GM21619 (cell line): ENCODE results near the gene RFC2.
"Not testable (repeated sequence)": the region's sequence is repeated elsewhere in the genome, so short reads cannot be mapped to it uniquely, and the experiment has no call there.

Source experiments
- ATAC-seq: cut with Tn5 transposase; IDR thresholded peaks from one replicate; pipeline ENCODE4 v1.9.1; 2021; ENCODE audit not compliant: unreplicated experiment

The RFC2 gene

GRCh38 chr7:74283858-74284447, 29.8 kb upstream of the RFC2 start:
- no peak for ATAC-seq

- no peak for ATAC-seq
These were observed 28.7 kb upstream of the RFC2 start for GRCh38 chr7:74282748-74283459.

GRCh38 chr7:74280985-74281384, 26.8 kb upstream of the RFC2 start:
- ATAC-seq = no peak

- no peak for ATAC-seq
These were observed 23.4 kb upstream of the RFC2 start for GRCh38 chr7:74277636-74278035.

GRCh38 chr7:74275401-74275881, 21.2 kb upstream of the RFC2 start:
- no peak for ATAC-seq

GRCh38 chr7:74272305-74273038, 18.3 kb upstream of the RFC2 start:
- ATAC-seq = peak; percentile 73

GRCh38 chr7:74271742-74272141, 17.5 kb upstream of the RFC2 start:
- ATAC-seq = no peak

- no peak for ATAC-seq
These were observed 15.6 kb upstream of the RFC2 start for GRCh38 chr7:74269757-74270277.

- no peak for ATAC-seq
These were observed 13.8 kb upstream of the RFC2 start for GRCh38 chr7:74267756-74268565.

- no peak for ATAC-seq
These were observed 12.2 kb upstream of the RFC2 start for GRCh38 chr7:74266191-74266963.

- no peak for ATAC-seq
These were observed 9.4 kb upstream of the RFC2 start for GRCh38 chr7:74263399-74264120.

GRCh38 chr7:74262639-74263398, 8.6 kb upstream of the RFC2 start:
- no peak for ATAC-seq

GRCh38 chr7:74258639-74259038, 4.4 kb upstream of the RFC2 start:
- ATAC-seq = no peak

GRCh38 chr7:74256491-74257408, 2.6 kb upstream of the RFC2 start:
- no peak for ATAC-seq

GRCh38 chr7:74255461-74255860, 1.3 kb upstream of the RFC2 start:
- ATAC-seq = not testable (repeated sequence)

- ATAC-seq = no peak
These were observed 720 bp upstream of the RFC2 start for GRCh38 chr7:74254858-74255379.

- ATAC-seq = no peak
These were observed 417 bp downstream of the RFC2 start for GRCh38 chr7:74253835-74254128.

- no peak for ATAC-seq
These were observed 868 bp downstream of the RFC2 start for GRCh38 chr7:74253331-74253730.
